Occipital lobe (tissue), 2 donors: Measurements from ENCODE around the gene SPIRE2. TPM values are rescaled to one million over a fixed set of nuclear protein-coding genes. Genes with fewer than 3 reads are reported as not detected.
"Not testable (repeated sequence)": the region's sequence is repeated elsewhere in the genome, so short reads cannot be mapped to it uniquely, and the experiment has no call there.

Source experiments
- DNase-seq: peaks from one replicate; lab custom pipeline; 2025; lab: John Stamatoyannopoulos, UW
- total RNA-seq: library from RNA; depleted of rRNA; stranded (reverse); fragments of >200 nt; gene quantifications from one replicate; pipeline ENCODE4 v1.2.3, GENCODE V29; 2014

SPIRE2 gene
- total RNA-seq, 1 donor from 2014 or later: 17.0 TPM

DNA sequence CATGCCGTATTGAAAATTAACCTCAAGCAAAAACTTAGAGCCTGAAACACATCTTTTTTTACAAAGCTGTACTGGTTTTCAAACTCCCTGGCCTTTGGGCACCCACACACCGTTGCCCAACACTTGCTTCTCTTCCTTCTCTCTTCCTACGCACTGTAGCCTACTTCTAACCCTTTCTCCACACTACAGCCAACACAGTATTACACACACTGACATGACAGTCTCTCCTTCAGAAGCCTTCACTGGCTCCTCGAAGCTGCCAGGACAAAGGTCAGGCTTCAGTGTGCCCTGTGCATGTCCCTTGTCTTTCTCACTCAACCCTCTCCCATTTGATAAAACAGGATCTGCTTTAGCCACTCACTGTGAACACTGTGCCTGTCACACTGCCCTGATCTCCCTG lies 19.8 kb upstream of the SPIRE2 start:
- no peak for DNase-seq

DNA sequence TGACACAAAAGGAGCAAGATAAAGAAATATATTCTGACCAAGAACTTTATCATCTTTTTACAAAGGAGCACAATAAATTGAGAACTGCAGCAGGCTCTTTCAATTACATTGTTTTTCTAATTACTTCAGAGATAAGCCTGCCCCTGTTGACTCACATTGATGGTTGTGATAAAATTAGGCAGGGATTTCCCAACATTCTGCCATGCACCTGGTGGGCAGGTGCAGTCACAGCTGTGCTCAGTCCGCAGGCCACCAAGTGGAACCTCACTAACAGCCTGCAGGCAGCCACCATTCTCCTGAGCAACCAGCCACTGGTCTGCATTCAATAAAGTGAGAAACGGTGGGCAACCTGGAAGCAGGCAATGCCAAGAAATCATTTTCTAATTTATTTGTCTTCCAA lies 17.0 kb upstream of the SPIRE2 start:
- DNase-seq: no peak

DNA sequence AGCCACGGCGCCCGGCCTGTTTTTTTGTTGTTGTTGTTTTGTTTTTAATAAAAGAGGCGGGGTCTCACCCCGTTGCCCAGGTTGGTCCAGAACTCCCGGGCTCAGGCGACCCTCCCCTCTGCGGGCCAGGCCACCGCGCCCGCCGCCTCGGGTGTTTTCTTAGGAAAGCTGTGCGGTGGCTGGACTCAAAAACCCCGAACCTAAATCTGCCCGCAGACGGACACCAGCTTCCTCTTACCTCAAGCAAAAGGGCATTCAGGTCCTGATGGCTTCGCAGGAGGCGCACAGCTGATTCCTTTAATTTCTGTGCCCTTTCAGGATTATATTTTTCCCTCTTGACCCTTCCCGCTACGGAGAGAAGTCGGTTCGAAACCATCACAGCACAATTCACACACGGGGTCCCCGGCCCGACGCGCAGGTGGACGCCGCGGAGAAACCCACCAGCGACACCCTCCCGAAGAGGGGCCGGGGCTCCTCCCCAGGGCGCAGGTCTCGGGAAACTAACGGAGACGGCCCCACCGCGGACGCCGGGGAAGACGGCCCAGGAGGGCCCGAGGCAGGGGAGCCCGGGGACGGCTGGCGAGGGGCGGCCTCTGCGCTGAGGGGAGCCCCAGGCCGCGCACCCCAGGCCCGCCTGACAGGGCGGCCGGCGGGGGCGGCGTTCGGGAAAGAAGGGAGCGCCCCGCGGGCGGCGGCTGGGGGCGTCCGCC lies 12.5 kb upstream of the SPIRE2 start:
- no peak for DNase-seq

DNA sequence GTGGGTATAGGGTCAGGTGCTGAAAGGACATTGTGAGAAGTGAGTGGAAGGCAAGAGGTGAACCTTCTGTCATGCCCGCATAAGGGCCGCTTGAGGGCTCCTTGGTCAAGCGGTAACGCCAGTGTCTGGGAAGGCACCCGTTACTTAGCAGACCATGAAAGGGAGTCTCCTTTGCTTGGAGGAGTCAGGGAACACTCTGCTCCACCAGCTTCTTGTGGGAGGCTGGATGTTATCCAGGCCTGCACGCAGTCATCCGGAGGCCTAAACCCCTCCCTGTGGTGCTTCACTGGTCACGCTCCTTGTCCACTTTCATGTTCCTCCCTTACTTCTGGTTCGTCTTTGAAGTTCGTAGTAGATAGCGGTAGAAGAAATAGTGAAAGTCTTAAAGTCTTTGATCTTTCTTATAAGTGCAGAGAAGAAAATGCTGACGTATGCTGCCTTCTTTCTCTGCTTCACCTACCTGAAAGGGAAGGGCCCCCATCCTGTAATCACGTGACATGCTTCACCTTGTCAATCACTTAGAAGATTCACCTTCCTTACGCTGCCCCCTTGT lies 9.3 kb upstream of the SPIRE2 start:
- not testable (repeated sequence) for DNase-seq

DNA sequence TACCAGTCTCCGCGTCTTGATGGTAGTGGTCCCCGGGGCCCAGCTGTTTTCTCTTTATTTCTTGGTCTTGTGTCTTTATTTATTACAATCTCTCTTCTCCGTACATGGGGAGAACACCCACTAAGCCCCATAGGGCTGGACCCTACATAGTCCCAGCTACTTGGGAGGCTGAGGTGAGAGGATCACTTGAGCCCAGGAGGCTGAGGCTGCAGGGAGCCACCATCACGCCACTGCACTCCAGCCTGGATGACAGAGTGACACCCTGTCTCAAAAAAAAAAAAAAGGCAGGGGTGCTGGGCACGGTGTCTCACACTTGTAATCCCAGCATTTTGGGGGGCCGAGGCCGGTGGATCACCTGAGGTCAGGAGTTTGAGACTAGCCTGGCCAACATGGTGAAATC lies 8.8 kb upstream of the SPIRE2 start:
- DNase-seq: not testable (repeated sequence)

DNA sequence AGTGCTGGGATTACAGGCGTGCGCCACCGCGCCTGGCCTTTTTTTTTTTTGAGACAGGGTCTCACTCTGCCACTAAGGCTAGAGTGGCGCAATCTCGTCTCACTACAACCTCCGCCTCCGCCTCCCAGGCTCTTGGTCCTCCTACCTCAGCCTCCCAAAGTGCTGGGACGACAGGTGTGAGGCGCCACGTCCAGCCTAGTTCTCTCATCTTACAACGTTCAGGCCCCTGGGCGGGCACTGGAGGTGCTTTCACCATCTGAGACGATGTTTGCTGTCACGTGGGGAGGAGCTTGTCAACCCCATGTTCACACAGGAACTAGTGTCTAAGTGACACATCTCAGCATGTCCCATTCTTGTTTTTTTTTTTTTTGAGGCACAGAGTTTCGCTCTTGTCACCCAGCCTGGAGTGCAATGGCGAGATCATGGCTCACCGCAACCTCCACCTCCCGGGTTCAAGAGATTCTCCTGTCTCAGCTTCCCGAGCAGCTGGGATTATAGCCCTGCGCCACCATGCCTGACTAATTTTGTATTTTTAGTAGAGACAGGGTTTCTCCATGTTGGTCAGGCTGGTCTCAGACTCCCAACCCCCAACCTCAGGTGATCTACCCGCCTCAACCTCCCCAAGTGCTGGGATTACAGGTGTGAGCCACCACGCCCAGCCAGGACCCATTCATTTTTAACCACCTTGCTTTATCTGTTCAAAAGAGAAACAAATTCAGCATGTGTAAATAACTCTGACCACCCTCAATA lies 6.7 kb upstream of the SPIRE2 start:
- DNase-seq: no peak

DNA sequence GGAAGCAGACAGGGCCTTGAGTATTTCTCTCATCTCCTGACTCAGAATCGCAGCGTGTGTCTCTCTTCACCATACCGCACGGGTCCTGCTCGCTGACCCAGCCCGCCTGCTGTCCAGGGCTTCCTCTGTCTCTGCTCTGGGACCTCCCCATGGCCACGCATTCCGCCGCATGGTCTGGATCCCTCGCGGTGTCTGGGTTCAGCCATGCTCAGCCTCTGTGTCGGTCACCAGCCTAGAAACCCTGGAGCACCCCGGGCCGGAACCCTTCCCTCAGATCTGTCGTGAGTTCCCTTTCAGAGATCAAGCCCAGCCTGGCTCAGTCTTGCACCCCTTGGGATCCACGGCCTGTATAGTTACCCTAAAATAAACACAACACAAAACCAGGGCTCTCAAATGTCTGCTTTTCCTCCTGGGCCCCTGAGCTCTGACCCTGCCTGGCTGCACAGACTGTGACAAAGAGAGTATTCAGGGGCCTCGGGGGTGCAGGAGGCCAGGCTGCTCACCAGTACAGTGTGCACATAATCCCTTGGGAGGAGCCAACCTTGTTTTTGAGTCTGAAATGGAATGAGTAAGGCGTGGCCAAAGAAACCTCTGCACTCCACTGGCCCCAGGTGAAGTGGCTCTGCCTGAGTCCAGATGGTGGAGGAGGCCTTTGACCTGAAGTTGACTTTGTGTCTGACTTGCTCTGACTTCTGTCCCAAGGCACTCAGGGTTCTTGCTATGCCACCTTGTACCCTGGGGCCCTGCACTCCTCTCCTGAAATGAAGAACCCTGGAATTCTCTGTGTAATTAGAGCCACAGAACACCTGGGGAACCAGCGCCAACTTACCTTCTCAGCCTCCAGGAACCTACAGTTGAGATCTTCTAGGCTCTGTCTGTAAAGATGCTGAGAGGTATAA lies 5.8 kb upstream of the SPIRE2 start:
- no peak for DNase-seq

DNA sequence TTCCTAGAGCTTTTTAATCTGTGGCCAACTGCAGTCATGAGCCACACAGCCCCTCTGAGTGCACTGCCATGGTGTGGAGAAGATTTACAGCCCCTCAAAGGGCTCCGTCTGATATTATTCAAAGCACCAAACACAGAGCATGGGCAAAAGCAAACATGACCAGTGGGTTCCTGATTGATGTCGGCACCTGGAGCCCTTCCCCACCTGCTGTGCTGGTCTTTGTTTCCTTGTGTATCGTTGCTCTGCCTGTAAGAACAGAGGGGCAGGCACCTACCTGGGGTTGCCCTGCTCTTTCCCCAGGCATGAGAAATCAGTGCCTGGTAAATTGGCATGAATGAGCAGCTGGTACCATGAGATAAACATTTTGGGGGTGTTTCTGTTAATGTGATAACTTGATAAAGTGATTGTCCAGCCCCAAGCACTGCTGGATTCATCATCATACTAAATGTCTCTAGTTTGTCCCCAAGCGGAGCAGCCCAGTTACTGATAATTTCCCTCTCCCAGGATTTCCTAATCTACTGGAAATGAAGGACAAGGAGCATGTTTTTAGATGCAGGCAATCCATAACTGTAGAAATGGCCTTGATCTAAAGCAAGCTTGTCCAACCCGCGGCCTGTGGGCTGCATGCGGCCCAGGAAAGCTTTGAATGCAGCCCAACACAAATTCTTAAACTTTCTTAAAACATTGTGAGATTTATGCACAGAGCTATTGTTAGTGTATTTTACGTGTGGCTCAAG lies 5.0 kb upstream of the SPIRE2 start:
- no peak for DNase-seq

DNA sequence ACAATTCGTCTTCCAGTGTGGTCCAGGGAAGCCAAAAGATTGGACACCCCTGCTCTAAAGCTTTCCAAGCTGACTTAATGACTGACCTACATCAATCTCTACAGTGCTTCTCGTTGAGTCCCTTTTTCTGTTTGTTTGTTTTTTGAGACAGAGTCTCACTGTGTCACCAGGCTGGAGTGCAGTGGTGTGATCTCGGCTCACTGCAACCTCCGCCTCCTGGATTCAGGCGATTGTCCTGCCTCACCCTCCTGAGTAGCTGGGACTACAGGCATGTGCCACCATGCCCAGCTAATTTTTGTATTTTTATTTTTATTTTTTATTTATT lies 4.5 kb upstream of the SPIRE2 start:
- not testable (repeated sequence) for DNase-seq

DNA sequence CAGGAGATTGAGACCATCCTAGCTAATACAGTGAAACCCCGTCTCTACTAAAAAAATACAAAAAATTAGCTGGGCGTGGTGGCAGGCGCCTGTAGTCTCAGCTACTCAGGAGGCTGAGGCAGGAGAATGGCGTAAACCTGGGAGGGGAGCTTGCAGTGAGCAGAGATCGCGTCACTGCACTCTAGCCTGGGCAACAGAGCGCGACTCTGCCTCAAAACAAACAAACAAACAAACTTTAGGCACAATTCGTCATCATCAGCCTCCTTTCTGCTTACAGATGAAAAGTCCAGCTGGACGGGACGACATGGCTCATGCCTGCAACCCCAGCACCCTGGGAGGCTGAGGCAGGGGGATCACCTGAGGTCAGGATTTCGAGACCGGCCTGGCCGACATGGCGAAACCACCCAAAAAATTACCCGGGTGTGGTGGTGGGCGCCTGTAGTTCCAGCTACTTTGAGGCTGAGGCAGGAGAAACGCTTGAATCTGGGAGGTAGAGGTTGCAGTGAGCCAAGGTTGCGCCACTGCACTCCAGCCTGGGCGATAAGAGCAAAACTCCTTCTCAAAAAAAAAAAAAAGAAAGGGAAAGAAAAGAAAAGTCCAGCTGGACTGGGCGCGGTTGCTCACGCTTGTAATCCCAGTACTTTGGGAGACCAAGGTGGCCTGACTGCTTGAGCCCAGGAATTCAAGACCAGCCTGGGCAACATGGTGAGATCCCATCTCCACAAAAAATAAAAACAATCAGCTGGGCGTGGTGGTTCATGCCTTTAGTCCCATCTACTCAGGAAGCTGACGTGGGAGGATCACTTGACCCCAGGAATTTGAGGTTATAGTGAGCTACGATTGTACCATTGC lies 1.5 kb upstream of the SPIRE2 start:
- DNase-seq: no peak

DNA sequence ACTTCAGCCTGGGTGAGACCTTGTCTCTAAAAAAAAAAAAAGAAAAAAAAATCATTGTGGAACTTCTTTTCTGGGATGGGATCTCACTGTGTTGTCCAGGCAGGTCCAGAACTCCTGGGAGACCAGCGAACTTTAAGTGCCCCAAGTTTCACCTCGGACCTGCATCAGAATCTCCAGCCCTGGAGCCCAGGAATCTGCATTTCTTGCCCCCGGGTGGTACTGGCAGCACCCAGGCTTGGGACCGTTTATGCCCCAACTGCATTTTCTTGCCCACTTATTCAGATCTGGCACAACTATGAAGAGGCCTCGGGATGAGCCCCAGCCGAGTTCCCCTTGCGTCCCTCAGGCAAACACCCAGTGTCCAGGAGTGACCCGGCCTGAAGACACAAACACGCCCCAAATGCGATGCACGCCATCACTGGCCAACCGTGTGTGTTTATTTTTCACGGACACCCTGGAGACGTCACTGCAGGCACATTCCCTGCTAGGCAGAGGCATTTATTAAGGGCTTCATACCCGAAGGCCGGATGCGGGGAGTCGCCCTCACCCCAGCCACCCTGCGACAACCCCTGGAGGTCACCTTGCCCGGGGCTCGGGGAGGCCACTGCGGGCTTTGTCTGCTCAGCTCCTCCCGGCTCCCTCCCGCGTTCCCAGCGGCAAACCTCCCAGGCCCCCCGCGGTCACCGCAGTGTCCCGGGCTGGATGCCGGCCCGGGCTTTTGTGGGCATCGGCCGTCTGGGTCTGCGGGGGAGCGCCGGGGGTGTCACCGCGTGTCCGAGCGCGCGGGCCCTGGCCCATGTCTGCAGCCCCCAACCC lies 684 bp upstream of the SPIRE2 start:
- peak; percentile 29 for DNase-seq

DNA sequence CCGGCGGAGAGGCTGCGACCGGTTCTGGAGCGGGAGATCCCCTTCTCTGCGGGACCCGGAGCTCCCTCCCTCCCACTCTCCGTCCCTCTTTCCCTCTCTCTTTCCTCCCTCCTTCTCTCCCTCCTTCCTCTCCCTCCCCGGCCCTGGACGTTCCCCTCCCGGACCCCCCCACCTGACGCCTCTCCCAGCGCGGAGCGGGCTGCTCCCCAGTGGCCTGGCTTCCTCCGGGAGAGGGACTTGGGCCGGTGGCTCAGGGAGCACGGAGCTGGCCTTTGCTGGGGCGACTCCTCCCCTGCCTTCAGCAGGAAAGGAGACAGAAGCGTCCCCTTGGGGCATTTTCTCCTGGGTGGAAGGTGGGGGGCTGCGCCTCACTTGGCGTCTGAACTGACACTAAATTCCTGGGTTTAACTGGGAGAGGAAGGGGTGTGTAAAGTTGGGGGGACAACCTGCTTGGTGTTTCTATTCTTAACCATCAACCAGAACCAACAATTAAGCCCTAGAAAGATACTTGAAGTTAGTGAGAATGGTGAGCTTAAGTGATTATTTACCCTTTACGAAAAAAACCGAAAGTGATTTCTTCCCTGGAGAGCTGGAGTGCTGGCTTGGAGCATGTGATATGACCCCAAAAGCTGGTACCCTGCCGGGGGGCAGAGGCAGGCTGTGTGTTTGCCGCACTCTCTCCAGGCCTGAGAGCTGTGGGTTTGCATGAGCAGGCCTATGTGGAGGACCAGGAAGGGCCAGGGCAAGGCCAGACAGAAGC lies 775 bp downstream of the SPIRE2 start:
- DNase-seq: no peak

DNA sequence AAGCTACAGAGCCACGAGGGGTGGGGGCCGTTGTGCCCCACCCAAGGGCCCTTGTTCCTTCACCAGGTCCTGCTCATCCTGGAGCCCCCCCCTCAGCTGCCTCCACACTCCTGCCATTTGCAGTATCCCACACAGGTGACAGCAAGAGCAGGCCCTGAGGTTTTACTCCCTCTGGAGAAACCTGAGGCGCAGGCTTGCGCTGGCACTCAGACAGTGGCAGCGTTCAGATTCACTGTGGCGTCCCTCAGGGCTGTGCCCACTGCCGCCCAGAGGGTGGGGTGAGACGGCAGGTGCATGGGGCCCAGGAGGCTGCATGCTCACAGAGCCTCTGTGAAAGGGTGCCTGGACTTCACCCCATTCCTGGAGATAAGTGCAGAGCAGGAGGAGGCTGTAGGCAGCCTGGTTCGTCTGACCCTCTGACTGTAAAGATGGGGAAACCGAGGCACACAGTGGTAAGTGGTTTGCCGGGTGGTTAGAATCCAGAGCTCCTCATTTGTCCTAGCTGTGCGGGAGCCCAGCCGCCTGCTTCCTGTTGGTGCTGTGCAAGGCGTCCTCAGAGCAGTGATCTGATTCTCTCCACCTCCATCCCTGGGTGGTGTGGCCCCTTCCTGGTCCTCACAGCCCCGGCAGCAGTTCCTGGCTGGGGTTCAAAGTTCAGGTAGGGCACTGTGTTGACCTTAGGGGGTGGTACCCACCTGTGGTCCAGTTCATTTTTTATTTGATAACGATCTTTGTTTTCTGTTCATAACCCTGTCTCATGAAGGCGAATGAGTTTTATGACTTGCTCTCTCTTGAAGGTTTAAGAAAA lies 1.6 kb downstream of the SPIRE2 start:
- DNase-seq: no peak

DNA sequence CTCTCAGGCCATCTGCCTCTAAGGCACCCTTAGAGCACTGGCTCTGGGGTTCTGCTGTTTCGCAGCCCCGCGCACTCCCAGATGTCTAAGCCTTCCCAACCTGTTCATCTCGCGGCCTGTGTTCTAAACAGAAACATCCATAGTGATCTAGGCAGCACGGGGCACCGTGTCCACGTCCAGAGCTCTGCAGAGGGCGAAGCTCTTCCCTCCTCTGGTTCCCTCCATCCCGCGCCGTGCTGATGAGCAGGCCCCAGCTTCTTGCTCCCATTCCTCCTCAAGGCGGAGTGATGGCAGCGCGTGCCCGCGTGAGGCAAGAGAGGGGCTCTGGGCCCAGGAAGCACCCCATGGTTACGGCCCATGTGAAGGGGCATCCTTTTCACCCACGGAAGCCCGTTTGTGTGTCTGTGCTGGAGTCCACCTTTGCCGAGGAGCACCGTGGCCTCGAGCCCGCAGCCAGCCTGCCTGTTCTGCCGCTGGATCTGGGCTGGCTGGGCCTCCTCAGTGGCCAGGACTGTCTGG lies 3.6 kb downstream of the SPIRE2 start:
- DNase-seq: no peak

DNA sequence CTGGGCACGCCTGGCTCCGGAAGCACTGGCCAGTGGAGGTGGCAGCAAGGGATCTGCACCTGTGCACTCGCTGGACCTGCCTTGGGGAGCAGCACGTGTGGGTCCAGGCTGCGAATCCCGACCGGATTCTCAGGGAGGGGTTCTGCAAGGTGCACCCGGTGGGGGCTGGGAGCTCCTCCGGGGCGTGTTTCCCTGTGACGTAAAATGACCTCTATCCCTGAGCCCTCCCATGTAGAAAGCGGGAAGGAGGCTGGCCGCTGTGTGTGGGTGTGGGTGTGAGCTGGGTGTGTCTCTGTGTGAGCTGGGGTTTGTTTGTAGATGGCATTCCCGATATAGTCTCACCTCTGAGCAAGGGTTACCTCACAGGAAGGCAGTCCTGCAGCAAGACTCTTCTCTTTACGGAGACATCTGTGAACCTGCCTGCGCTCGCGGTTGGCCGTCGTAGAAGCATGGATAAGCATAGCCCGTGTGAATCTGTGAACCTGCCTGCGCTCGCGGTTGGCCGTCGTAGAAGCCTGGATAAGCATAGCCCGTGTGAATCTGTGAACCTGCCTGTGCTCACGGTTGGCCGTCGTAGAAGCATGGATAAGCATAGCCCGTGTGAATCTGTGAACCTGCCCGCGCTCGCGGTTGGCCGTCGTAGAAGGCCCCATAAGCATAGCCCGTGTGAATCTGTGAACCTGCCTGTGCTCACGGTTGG lies 5.5 kb downstream of the SPIRE2 start:
- not testable (repeated sequence) for DNase-seq

DNA sequence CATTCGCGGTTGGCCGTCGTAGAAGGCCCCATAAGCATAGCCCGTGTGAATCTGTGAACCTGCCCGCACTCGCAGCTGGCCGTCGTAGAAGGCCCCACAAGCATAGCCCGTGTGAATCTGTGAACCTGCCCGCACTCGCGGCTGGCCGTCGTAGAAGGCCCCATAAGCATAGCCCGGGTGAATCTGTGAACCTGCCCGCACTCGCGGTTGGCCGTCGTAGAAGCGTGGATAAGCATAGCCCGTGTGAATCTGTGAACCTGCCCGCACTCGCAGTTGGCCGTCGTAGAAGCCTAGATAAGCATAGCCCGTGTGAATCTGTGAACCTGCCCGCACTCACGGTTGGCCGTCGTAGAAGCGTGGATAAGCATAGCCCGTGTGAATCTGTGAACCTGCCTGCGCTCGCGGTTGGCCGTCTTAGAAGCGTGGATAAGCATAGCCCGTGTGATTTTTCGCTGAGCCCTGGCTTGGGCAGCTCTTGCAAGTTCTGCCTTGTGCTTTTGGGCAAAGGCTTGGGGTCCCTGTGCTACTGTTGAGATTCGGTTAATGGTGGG lies 6.6 kb downstream of the SPIRE2 start:
- not testable (repeated sequence) for DNase-seq

DNA sequence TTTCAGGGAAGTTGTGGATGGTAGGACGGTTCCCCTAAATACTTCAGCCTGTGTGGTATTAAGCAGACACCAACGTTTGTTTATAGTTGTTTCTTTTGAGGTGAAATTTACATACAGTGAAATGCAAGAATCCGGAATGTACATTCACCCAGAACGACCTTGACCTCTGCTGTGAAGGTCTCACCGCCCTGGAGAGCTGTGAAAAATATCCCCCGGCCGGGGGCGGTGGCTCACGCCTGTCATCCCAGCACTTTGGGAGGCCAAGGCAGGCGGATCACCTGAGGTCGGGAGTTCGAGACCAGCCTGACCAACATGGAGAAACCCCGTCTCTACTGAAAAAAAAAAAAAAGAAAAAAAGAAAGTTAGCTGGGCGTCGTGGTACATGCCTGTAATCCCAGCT lies 8.2 kb downstream of the SPIRE2 start:
- DNase-seq: not testable (repeated sequence)
